IPS-18c (cell line): ENCODE results near the gene DZANK1.
"Not testable (repeated sequence)": the region's sequence is repeated elsewhere in the genome, so short reads cannot be mapped to it uniquely, and the experiment has no call there.

Experiments
- H3K4me3 ChIP-seq: 2 replicates; pipeline ENCODE4 v1.7.0; 2013; ENCODE audit warnings: low read depth, mild to moderate bottlenecking, low read length, moderate library complexity; ENCODE audit not compliant: insufficient read depth
- H3K9me3 ChIP-seq: one replicate; pipeline ENCODE4 v1.6.1; 2013; ENCODE audit warnings: mild to moderate bottlenecking, low read length, moderate library complexity; ENCODE audit not compliant: control insufficient read depth, insufficient read depth

Gene DZANK1

DNA sequence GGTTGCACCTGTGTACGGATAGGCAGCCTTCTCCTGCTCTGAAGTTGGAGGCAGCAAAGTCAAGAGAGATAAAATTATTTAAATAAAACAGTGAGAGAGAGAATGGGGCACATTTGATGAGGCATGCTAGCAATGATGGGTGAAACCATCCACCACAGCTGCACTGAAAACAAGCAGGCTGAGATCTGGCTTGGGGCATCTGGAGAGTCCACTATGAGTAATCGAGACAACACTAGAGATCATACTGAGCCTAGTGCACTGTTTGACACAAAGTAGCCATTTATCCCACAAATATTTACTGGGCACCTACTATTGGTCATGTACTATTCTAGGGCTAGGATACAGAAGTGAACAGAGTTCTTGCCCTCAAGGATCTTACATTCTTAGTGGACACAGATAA, 66.4 kb downstream of the DZANK1 start:
- Histone ChIP-seq H3K4me3 (no peak overlapping the region), H3K9me3 (no peaks in the 10 kb centered on the region)

- not testable (repeated sequence) for H3K9me3 ChIP-seq, H3K4me3 ChIP-seq
Measured at GRCh38 chr20:18398713-18399112, 68.1 kb downstream of the DZANK1 start.

DNA sequence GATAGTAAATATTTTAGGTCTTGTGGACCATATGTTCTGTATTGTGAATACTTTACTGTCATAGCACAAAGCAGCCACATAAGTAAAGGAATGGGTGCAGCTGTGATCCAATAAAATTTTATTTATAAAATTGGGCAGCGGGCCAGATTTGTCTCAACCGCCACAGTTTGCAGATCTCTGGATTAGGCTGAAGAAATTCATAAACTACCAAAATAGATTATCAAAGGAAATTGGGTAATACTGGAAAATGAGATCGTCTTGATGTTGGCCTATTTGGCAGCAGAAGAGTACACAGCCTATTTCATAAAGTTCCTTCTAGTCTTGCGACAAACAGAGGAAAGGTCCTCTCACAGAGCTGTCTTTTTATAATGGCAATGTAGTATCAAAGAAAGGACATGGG, 69.8 kb downstream of the DZANK1 start:
- Histone ChIP-seq H3K4me3 (no peak overlapping the region), H3K9me3 (no peaks in the 10 kb centered on the region)

DNA sequence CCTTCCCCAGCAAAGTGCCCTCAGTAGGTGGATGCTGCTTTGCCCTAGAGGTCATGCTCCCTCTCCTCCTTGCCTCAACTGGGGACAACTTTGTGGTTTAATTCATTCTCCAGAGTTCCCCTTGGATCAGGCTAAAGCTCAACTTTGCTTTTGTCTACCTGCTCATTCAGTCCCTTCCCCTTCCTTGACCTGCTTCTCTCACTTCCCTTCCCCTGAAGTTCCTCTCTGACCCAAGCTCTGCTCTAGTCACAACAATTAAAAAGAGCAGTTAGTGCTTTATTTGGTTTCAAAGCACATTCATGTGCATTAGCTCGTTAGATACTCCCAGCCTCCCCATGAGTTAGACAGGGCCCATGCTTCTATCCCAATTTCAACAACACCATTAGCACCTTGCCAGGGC, 71.3 kb downstream of the DZANK1 start:
- H3K4me3 ChIP-seq: no peak overlapping the region
- no peaks in the 10 kb centered on the region for H3K9me3 ChIP-seq

DNA sequence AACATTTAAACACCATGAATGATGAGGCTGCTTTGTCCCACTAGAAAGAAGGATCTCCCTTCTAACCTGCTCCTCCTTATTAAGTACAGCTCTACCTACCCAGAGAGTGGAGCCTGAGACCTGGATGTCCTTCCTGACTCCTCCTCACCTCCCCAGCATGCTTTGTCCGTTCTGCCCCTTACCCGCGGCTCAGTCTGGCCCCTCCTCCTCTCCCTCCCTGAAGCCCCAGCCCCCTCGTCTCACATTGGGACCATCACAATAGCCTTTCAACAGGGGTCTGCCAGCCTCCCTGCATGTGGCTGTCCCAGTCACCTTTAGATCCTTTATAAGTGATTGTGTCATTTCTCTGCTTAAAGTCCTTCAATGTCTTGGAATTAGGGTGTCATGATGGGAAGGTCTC, 72.5 kb downstream of the DZANK1 start:
- Histone ChIP-seq H3K4me3 (no peak overlapping the region), H3K9me3 (no peaks in the 10 kb centered on the region)

- Histone ChIP-seq H3K4me3 (no peak overlapping the region), H3K9me3 (no peaks in the 10 kb centered on the region)
Measured at GRCh38 chr20:18391686-18392085, 75.1 kb downstream of the DZANK1 start.

GRCh38 chr20:18390201-18390600, 76.6 kb downstream of the DZANK1 start:
- Histone ChIP-seq H3K4me3 (no peak overlapping the region), H3K9me3 (no peaks in the 10 kb centered on the region)

DNA sequence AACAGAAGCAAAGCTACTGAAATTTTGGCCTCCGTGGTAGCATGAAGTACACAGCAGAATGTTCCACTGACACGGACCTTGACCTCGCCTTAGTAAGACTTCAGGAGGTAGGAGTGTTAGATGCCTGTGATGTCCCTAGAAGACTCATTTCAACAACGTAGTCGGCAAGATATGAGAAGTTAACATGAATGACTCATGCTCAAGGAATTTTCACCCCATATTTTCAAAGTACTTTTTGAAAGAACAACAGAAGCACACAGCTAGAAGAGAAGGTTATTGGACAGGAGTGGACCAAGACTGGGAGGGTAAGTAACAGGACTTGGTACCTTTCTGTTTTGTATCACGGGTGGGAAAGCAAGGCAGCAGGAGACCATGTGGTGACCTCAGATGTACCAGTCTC, 78.0 kb downstream of the DZANK1 start:
- Histone ChIP-seq H3K9me3 (no peaks in the 10 kb centered on the region), H3K4me3 (no peak overlapping the region)

- Histone ChIP-seq H3K4me3 (no peak overlapping the region), H3K9me3 (no peaks in the 10 kb centered on the region)
Measured at GRCh38 chr20:18380908-18381529, 85.8 kb downstream of the DZANK1 start.

- Histone ChIP-seq H3K9me3 (no peaks in the 10 kb centered on the region), H3K4me3 (no peak overlapping the region)
Measured at GRCh38 chr20:18377896-18378481, 88.8 kb downstream of the DZANK1 start.

DNA sequence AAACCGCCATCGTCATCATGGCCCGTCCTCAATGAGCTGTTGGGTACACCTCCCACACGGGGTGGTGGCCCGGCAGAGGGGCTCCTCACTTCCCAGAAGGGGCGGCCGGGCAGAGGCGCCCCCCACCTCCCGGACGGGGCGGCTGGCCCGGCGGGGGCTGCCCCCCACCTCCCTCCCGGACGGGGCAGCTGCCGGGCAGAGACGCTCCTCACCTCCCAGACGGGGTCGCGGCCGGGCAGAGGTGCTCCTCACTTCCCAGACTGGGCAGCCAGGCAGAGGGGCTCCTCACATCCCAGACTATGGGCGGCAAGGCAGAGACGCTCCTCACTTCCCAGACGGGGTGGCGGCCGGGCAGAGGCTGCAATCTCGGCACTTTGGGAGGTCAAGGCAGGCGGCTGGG, 91.3 kb downstream of the DZANK1 start:
- H3K4me3 ChIP-seq, H3K9me3 ChIP-seq: not testable (repeated sequence)

DNA sequence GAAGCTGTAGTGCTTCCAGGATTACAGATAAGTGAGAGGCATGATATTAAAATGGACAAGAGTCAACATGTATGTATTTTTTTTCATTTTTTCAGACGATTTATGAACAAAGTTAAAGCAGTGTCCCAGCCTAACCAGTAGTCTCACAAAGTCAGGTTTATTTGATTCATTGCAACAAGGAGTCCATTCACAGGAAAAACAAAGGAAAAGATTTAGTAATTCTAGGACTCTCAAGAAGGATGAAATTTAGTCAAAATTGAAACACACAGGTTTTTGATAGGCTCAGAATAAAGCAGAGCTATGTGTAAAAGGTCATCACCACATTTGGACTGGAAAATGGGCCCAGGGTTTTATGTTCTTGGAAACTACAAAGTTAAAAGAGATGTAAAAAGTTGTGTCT, 94.5 kb downstream of the DZANK1 start:
- no peak overlapping the region for H3K4me3 ChIP-seq
- no peaks in the 10 kb centered on the region for H3K9me3 ChIP-seq

DNA sequence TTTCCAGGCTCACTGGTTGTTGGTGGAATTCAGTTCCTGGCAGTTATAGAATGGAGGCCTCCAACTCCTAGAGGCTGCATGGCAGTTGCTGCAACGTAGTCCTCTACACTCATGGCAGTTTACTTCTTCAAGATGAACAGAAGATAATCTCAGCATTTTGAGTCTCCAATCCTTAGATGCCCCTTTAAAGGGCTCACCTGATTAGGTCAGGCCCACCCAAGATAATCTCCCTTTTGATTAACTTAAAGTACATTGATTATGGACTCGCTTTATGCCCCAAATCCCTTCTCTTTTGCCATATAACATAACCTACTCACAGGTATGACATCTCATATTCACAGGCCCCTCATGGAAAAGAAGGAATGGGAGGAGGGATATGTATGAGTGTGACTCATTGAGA, 102.1 kb downstream of the DZANK1 start:
- Histone ChIP-seq H3K9me3 (peaks cover 2% of the 10 kb centered on the region), H3K4me3 (no peak overlapping the region; the same call in 1 of the 2 replicates)

DNA sequence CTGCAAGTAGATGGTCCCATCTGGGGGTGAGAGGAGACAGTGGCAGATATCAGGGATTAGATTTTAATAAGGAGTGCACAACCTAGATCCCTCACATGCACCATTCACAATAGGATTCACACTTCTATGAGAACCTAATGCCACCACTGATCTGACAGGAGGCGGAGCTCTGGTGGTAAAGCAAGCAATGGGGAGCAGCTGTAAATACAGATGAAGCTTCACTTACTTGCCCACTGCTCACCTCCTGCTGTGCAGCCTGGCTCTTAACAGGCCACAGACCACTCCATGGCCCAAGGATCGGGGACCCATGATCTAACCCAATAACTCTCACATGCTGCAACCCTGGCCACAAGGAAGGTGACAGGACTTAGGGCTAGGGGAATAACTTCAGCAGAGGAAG, 103.1 kb downstream of the DZANK1 start:
- peaks cover 2% of the 10 kb centered on the region for H3K9me3 ChIP-seq
- H3K4me3 ChIP-seq: no peak overlapping the region

DNA sequence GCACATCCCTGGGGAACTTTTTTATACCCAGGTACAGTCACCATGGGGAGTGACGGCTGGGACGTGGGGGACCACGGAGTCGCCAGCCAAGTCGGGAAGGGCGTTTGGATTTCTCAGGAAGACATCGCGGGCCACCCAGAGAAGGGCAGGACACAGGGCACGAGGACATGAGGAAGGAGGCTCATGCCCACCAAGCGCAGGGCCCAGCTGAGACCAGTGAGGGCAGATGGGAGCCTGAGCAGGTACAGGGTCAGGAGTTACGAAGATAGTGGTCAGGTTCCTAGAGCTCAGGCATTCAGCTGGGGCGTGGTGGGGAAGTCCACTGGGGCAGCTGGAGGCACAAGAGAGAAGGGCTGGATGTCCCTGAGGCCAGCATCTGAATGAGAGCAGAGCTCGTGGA, 103.9 kb downstream of the DZANK1 start:
- Histone ChIP-seq H3K9me3 (peaks cover 2% of the 10 kb centered on the region), H3K4me3 (no peak overlapping the region)

DNA sequence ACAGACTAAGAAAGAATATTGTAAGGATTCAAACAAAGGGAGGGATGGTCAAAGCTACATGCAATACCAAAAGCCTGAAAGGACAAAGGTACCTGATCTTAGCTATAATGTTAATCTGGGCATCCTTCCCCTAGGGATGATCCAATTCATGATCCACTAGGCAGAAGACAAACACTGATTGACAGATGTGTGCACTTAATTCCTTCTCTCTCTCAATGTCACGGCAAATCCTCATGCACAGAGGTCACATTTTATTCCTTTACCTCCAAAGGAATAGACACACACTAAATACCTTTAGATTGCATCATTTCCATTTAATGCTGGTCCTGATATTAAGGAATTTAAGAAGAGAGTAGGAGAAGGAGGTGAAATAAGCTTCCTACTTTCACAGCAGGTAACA, 105.2 kb downstream of the DZANK1 start:
- Histone ChIP-seq H3K4me3 (no peak overlapping the region), H3K9me3 (peaks cover under 1% of the 10 kb centered on the region)

DNA sequence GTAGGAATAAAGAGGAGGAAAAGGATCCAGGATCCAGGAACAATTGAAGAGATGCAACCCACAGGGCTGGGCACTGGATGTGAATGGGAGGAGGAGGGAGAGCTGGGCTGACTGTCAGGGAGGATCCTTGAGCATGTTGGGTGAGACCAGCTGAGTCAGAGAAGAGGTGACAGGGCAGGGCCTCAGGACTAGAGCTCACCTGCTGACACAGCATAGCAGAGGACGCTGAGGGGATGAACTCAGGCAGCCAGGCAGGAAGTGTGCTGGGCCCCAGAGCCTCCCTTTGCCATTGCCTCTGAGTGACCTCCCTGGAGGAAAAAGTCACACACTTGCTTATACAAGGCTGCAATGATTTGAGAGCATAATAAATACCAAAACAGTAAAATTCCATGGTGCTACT, 106.2 kb downstream of the DZANK1 start:
- Histone ChIP-seq H3K9me3 (no peaks in the 10 kb centered on the region), H3K4me3 (no peak overlapping the region)

DNA sequence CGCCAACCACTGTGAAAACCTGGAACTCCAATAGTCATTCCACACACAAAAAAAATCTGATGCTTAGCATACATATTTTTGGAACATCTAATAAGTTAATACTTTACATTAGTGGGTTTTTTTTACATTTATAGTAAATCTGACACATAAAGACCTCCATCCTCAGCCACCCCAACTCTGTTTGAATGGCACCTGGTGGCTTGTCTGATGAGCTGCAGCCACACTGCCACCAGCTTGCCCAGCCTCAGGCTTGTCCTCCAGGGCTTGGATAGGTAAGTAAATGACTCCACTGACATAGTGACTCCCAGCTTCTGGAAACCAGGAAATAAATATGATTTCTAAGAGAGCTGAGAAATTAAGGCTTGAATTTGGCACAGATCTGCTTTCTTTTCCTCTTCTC, 107.0 kb downstream of the DZANK1 start:
- no peaks in the 10 kb centered on the region for H3K9me3 ChIP-seq
- no peak overlapping the region for H3K4me3 ChIP-seq

DNA sequence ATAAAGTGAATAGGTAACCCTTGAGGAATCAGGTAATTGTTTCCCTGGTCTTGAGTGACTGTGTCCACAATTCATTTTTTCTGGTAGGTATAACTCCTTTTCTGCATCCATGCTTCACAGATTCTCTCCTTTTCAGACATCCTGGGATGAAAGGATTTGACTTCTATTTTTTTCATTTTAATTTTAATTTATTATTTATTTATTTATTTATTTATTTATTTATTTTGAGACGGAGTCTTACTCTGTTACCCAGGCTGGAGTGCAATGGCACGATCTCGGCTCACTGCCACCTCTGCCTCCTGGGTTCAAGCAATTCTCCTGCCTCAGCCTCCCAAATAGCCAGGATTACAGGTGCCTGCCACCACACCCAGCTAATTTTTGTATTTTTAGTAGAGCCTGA, 117.1 kb downstream of the DZANK1 start:
- H3K9me3 ChIP-seq, H3K4me3 ChIP-seq: not testable (repeated sequence)
